HepG2 (cell line): ENCODE measurements around the gene BCL2L1. TPM values are rescaled to one million over a fixed set of nuclear protein-coding genes. Genes with fewer than 3 reads are reported as not detected.
A peak's percentile ranks its signal among the peaks of the same experiment; 100 is the strongest.

Experiments
- BCL6 ChIP-seq: IDR thresholded peaks from 2 replicates; pipeline ENCODE4 v1.6.1; 2016; ENCODE audit warnings: missing genetic modification reagents, missing compliant biosample characterization
- FOXJ3 ChIP-seq: sonication (generic); formaldehyde crosslinking; IDR thresholded peaks from 2 replicates; pipeline ENCODE4 v1.4.0; 2020; ENCODE audit warnings: missing genetic modification reagents, mild to moderate bottlenecking, borderline replicate concordance
- GPN1 ChIP-seq: sonication (generic); formaldehyde crosslinking; IDR thresholded peaks from 2 replicates; pipeline ENCODE4 v1.5.1; 2020; ENCODE audit warnings: missing genetic modification reagents, borderline replicate concordance
- HCFC1 ChIP-seq: fragments of 150-350 bp; IDR thresholded peaks from 2 replicates; pipeline ENCODE4 v1.6.1; 2014; ENCODE audit warnings: low read depth, low read length
- HNRNPK ChIP-seq: fragments of 200-400 bp; formaldehyde crosslinking; IDR thresholded peaks from 2 replicates; pipeline ENCODE4 v1.6.1; 2018; ENCODE audit warnings: low read length, low read depth, moderate library complexity, mild to moderate bottlenecking; ENCODE audit not compliant: poor library complexity, severe bottlenecking
- JUNB ChIP-seq: sonication (generic); formaldehyde crosslinking; IDR thresholded peaks from 2 replicates; pipeline ENCODE4 v1.8.0; 2022; ENCODE audit warnings: missing genetic modification reagents, mild to moderate bottlenecking, borderline replicate concordance
- RORA ChIP-seq: sonication (generic); formaldehyde crosslinking; IDR thresholded peaks from 2 replicates; pipeline ENCODE4 v1.5.0; 2020; ENCODE audit warnings: mild to moderate bottlenecking, missing genetic modification reagents, moderate library complexity
- SIX1 ChIP-seq: sonication (generic); formaldehyde crosslinking; IDR thresholded peaks from 2 replicates; pipeline ENCODE4 v1.4.0; 2020; ENCODE audit warnings: missing genetic modification reagents, borderline replicate concordance
- SMAD1 ChIP-seq: sonication (generic); formaldehyde crosslinking; IDR thresholded peaks from 2 replicates; pipeline ENCODE4 v1.4.0; 2020; ENCODE audit warnings: missing genetic modification reagents, low read depth, mild to moderate bottlenecking, borderline replicate concordance
- TBP ChIP-seq: sonication (generic); formaldehyde crosslinking; IDR thresholded peaks from 2 replicates; pipeline ENCODE4 v1.5.0; 2020; ENCODE audit warnings: missing genetic modification reagents
- TEAD3 ChIP-seq: optimal IDR thresholded peaks from 2 replicates; pipeline ENCODE3; 2016; ENCODE audit warnings: borderline replicate concordance
- WIZ ChIP-seq: sonication (generic); formaldehyde crosslinking; IDR thresholded peaks from 2 replicates; pipeline ENCODE4 v1.5.1; 2020; ENCODE audit warnings: mild to moderate bottlenecking, missing genetic modification reagents
- ZNF3 ChIP-seq: IDR thresholded peaks from 2 replicates; pipeline ENCODE4 v1.7.0; 2017; ENCODE audit warnings: inconsistent platforms
- ZNF30 ChIP-seq: sonication (generic); formaldehyde crosslinking; IDR thresholded peaks from 2 replicates; pipeline ENCODE4 v1.5.0; 2020; ENCODE audit warnings: mild to moderate bottlenecking, missing genetic modification reagents
- ZNF496 ChIP-seq: sonication (generic); formaldehyde crosslinking; IDR thresholded peaks from 2 replicates; pipeline ENCODE4 v1.8.1; 2023; ENCODE audit warnings: mild to moderate bottlenecking, moderate library complexity, missing genetic modification reagents; ENCODE audit not compliant: insufficient replicate concordance
- ZNF558 ChIP-seq: sonication (generic); formaldehyde crosslinking; IDR thresholded peaks from 2 replicates; pipeline ENCODE4 v1.9.0; 2022; ENCODE audit warnings: mild to moderate bottlenecking, missing genetic modification reagents, borderline replicate concordance
- ZNF672 ChIP-seq: sonication (generic); formaldehyde crosslinking; IDR thresholded peaks from 2 replicates; pipeline ENCODE4 v1.8.1; 2022; ENCODE audit warnings: missing genetic modification reagents
- ZNF777 ChIP-seq: sonication (generic); formaldehyde crosslinking; IDR thresholded peaks from 2 replicates; pipeline ENCODE4 v1.4.0; 2020; ENCODE audit warnings: missing genetic modification reagents
- polyA plus RNA-seq, 8 experiments: library from polyadenylated mRNA; depleted of rRNA in 3 of 8; stranded (reverse) in 7 of 8; unstranded in 1 of 8; fragments of >200 nt; fragmentation: Illumina TruSeq in 4 of 8; extraction: Trizol in 4 of 8; gene quantifications; 2 replicates each; pipeline versions ENCODE4 v1.2.1 to v1.2.3, GENCODE V29; 2011 to 2016; ENCODE audit warnings: low read depth in 4 of 8, missing spikeins in 1 of 8, mixed read lengths in 1 of 8; ENCODE audit not compliant: insufficient read depth in 1 of 8
- total RNA-seq, 5 experiments: library from RNA; depleted of rRNA; stranded (reverse); fragments of >200 nt; fragmentation: Illumina TruSeq; extraction: Trizol; gene quantifications; 2 replicates each; pipeline ENCODE4 v1.2.3, GENCODE V29; 2016; ENCODE audit warnings: low read depth in 1 of 5
- TF ChIP-seq, protein P1 (sequence below): sonication (generic); formaldehyde crosslinking; IDR thresholded peaks from 2 replicates; pipeline ENCODE4 v1.4.0; 2020; ENCODE audit warnings: mild to moderate bottlenecking, missing genetic modification reagents
- TF ChIP-seq, protein P2 (sequence below): sonication (generic); formaldehyde crosslinking; IDR thresholded peaks from 2 replicates; pipeline ENCODE4 v1.4.0; 2020; ENCODE audit warnings: missing genetic modification reagents, mild to moderate bottlenecking, borderline replicate concordance
- TF ChIP-seq, protein P3 (sequence below): IDR thresholded peaks from 2 replicates; pipeline ENCODE4 v1.6.1; 2012; ENCODE audit warnings: low read depth, low read length, improper control_type of control experiment
- TF ChIP-seq, protein P4 (sequence below), 2 experiments: fragments of 450-650 bp in 1 of 2; sonication (generic) in 1 of 2; formaldehyde crosslinking; IDR thresholded peaks; 2 replicates each; pipeline versions ENCODE4 v1.5.0 to v1.8.0; 2020 to 2022; ENCODE audit warnings: mild to moderate bottlenecking in 1 of 2, missing genetic modification reagents in 1 of 2

Gene BCL2L1
- total and polyA plus RNA-seq, 2 of the 13 experiments (the other 11 are each of a cell fraction or from before 2014, with no cell fraction given) = 164 to 258 TPM

DNA sequence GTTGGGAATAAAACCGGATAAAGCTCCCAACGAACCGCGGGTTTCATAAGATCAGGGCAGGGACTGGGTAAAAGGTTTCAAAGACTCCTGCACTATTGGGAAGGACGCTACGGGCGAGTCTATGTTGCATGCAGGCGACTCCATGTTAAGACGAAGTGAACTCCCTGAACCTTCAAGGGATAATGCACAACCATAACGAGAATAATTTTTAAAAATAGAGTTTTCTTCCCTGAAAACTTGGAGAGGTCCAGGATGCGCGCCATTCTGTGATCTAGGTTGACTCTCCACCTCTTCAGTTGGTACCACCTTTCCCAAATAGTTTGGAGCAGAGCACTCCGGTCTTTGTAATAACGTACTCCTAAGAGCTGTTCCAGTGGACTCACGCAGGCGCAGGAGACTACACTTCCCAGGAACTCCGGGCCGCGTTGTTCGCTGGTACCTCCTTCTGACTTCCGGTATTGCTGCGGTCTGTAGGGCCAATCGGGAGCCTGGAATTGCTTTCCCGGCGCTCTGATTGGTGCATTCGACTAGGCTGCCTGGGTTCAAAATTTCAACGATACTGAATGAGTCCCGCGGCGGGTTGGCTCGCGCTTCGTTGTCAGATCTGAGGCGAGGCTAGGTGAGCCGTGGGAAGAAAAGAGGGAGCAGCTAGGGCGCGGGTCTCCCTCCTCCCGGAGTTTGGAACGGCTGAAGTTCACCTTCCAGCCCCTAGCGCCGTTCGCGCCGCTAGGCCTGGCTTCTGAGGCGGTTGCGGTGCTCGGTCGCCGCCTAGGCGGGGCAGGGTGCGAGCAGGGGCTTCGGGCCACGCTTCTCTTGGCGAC lies 16.3 kb upstream of the BCL2L1 start, which contains the start of gene TPX2 (continued):
- TF ChIP-seq, protein P1, sequence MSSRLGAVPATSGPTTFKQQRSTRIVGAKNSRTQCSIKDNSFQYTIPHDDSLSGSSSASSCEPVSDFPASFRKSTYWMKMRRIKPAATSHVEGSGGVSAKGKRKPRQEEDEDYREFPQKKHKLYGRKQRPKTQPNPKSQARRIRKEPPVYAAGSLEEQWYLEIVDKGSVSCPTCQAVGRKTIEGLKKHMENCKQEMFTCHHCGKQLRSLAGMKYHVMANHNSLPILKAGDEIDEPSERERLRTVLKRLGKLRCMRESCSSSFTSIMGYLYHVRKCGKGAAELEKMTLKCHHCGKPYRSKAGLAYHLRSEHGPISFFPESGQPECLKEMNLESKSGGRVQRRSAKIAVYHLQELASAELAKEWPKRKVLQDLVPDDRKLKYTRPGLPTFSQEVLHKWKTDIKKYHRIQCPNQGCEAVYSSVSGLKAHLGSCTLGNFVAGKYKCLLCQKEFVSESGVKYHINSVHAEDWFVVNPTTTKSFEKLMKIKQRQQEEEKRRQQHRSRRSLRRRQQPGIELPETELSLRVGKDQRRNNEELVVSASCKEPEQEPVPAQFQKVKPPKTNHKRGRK (CRISPR knock-in tag) = 0 out of 2 replicates have a peak, but pooled peaks have one; percentile 51
- TF ChIP-seq ZNF558 = peak; percentile 85; the same call in 1 of the 2 replicates
- no peak for TF ChIP-seq HNRNPK
- no peak for TF ChIP-seq RORA
- TF ChIP-seq JUNB (CRISPR knock-in tag) = peak; percentile 94
- TF ChIP-seq SMAD1 (CRISPR knock-in tag) = peak; percentile 90; the same call in 1 of the 2 replicates
- TF ChIP-seq ZNF672 = 0 out of 2 replicates have a peak, but pooled peaks have one; percentile 83
- TF ChIP-seq FOXJ3 (CRISPR knock-in tag) = peak; percentile 75; the same call in 1 of the 2 replicates
- TF ChIP-seq WIZ (CRISPR knock-in tag) = no peak
- TF ChIP-seq ZNF496 (CRISPR knock-in tag) = no peak
- peak; percentile 47 for TF ChIP-seq TEAD3 (CRISPR knock-in tag)
- peak; percentile 57; the same call in 1 of the 2 replicates for TF ChIP-seq ZNF777 (CRISPR knock-in tag)
- TF ChIP-seq BCL6 (CRISPR knock-in tag) = no peak; the same call in 1 of the 2 replicates
- TF ChIP-seq TBP = no peak; the same call in 1 of the 2 replicates
- TF ChIP-seq, protein P2, sequence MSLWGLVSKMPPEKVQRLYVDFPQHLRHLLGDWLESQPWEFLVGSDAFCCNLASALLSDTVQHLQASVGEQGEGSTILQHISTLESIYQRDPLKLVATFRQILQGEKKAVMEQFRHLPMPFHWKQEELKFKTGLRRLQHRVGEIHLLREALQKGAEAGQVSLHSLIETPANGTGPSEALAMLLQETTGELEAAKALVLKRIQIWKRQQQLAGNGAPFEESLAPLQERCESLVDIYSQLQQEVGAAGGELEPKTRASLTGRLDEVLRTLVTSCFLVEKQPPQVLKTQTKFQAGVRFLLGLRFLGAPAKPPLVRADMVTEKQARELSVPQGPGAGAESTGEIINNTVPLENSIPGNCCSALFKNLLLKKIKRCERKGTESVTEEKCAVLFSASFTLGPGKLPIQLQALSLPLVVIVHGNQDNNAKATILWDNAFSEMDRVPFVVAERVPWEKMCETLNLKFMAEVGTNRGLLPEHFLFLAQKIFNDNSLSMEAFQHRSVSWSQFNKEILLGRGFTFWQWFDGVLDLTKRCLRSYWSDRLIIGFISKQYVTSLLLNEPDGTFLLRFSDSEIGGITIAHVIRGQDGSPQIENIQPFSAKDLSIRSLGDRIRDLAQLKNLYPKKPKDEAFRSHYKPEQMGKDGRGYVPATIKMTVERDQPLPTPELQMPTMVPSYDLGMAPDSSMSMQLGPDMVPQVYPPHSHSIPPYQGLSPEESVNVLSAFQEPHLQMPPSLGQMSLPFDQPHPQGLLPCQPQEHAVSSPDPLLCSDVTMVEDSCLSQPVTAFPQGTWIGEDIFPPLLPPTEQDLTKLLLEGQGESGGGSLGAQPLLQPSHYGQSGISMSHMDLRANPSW (CRISPR knock-in tag) = peak; percentile 38; the same call in 1 of the 2 replicates
- TF ChIP-seq, protein P3, sequence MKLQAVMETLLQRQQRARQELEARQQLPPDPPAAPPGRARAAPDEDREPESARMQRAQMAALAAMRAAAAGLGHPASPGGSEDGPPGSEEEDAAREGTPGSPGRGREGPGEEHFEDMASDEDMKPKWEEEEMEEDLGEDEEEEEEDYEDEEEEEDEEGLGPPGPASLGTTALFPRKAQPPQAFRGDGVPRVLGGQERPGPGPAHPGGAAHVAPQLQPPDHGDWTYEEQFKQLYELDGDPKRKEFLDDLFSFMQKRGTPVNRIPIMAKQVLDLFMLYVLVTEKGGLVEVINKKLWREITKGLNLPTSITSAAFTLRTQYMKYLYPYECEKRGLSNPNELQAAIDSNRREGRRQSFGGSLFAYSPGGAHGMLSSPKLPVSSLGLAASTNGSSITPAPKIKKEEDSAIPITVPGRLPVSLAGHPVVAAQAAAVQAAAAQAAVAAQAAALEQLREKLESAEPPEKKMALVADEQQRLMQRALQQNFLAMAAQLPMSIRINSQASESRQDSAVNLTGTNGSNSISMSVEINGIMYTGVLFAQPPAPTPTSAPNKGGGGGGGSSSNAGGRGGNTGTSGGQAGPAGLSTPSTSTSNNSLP = 0 out of 2 replicates have a peak, but pooled peaks have one; percentile 12
- TF ChIP-seq SIX1 (CRISPR knock-in tag) = no peak
- TF ChIP-seq, protein P4, sequence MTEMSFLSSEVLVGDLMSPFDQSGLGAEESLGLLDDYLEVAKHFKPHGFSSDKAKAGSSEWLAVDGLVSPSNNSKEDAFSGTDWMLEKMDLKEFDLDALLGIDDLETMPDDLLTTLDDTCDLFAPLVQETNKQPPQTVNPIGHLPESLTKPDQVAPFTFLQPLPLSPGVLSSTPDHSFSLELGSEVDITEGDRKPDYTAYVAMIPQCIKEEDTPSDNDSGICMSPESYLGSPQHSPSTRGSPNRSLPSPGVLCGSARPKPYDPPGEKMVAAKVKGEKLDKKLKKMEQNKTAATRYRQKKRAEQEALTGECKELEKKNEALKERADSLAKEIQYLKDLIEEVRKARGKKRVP (CRISPR knock-in tag; IDR thresholded peaks at IDR 0.05) = peak in 1 of 2 experiments; percentile 88; a peak in 2 of 4 replicates
- TF ChIP-seq ZNF3 = 0 out of 2 replicates have a peak, but pooled peaks have one; percentile 18
- no peak for TF ChIP-seq ZNF30
- TF ChIP-seq HCFC1 = peak; percentile 82
- 0 out of 2 replicates have a peak, but pooled peaks have one; percentile 89 for TF ChIP-seq GPN1 (CRISPR knock-in tag)
